Cardiac septum (tissue), 1 donor: Measurements from ENCODE around the gene CISD1. TPM values are rescaled to one million over a fixed set of nuclear protein-coding genes. Genes with fewer than 3 reads are reported as not detected.

Experiments
- DNase-seq: peaks from one replicate; pipeline ENCODE4 v3.0.0-alpha.2; 2020; ENCODE audit warnings: low spot score
- intact Hi-C: fragments of 100-400 bp; cut with DNase I; formaldehyde crosslinking; loops from one replicate; pipeline ENCODE4 v1.14.0; 2022
- total RNA-seq: library from RNA; stranded (reverse); fragmentation: NEBNext Ultra II Directional; extraction: Animal tissue kit (Norgen Biotek cat#: 25700); gene quantifications from one replicate; pipeline ENCODE4 v1.2.1, GENCODE V29; 2021
- donor health status: DM: no; HTN: no; CAD: no.

CISD1 gene
- total RNA-seq, 1 donor from 2014 or later, result 149 TPM

GRCh38 chr10:58262766-58263165 lies 6.2 kb upstream of the CISD1 start:
- intact Hi-C loops, result no loop called here
- no peak for DNase-seq

- DNase-seq, result no peak
- intact Hi-C loops, result no loop called here
Observed at GRCh38 chr10:58264780-58265179, 4.2 kb upstream of the CISD1 start.

GRCh38 chr10:58265249-58265648 lies 3.7 kb upstream of the CISD1 start:
- DNase-seq, result no peak
- intact Hi-C loops, result no loop called here

GRCh38 chr10:58266003-58266825 lies 2.7 kb upstream of the CISD1 start:
- intact Hi-C loops, result loop anchor here (2.0 kb wide), 1 partner anchor 69 kb away; the partner anchor contains the start of gene UBE2D1

GRCh38 chr10:58266826-58267712 lies 1.9 kb upstream of the CISD1 start:
- intact Hi-C loops, result loop anchor here (2.0 kb wide), 1 partner anchor 68 kb away; the partner anchor contains the start of gene UBE2D1
- DNase-seq, result peak; percentile 86

More at GRCh38 chr10:58266003-58266825, 2.7 kb upstream of the CISD1 start:
- no peak for DNase-seq

- intact Hi-C loops, result loop anchor here (2.0 kb wide), 1 partner anchor 67 kb away; the partner anchor contains the start of gene UBE2D1
- peak; percentile 97 for DNase-seq
Observed at GRCh38 chr10:58267713-58268453, 1.1 kb upstream of the CISD1 start, which contains the start of gene IPMK. TSS of gene IPMK (minus strand) at chr10:58267894. CDS start at chr10:58267611, 283 bp downstream.

GRCh38 chr10:58268454-58268945 lies 462 bp upstream of the CISD1 start:
- no peak for DNase-seq
- intact Hi-C loops, result no loop called here

GRCh38 chr10:58269782-58270290 lies 874 bp downstream of the CISD1 start:
- no peak for DNase-seq
- intact Hi-C loops, result no loop called here

- intact Hi-C loops, result no loop called here
Observed at GRCh38 chr10:58275261-58275660, 6.3 kb downstream of the CISD1 start.

GRCh38 chr10:58275908-58276307 lies 6.9 kb downstream of the CISD1 start:
- intact Hi-C loops, result no loop called here
- DNase-seq, result no peak

More at GRCh38 chr10:58275261-58275660, 6.3 kb downstream of the CISD1 start:
- no peak for DNase-seq

GRCh38 chr10:58278274-58278961 lies 9.5 kb downstream of the CISD1 start:
- no peak for DNase-seq
- intact Hi-C loops, result no loop called here

- no peak for DNase-seq
- intact Hi-C loops, result no loop called here
Observed at GRCh38 chr10:58278962-58279307, 10.0 kb downstream of the CISD1 start.

- DNase-seq, result no peak
- intact Hi-C loops, result no loop called here
Observed at GRCh38 chr10:58280477-58280876, 11.5 kb downstream of the CISD1 start.

- intact Hi-C loops, result no loop called here
- no peak for DNase-seq
Observed at GRCh38 chr10:58281092-58281752, 12.3 kb downstream of the CISD1 start.

- no peak for DNase-seq
- intact Hi-C loops, result no loop called here
Observed at GRCh38 chr10:58282615-58283014, 13.7 kb downstream of the CISD1 start.

GRCh38 chr10:58291538-58292174 lies 22.7 kb downstream of the CISD1 start:
- intact Hi-C loops, result loop anchor here (2.0 kb wide), 1 partner anchor 115 kb away; no protein-coding TSS in a partner anchor

GRCh38 chr10:58293989-58294388 lies 25.0 kb downstream of the CISD1 start:
- intact Hi-C loops, result no loop called here
- no peak for DNase-seq

More at GRCh38 chr10:58291538-58292174, 22.7 kb downstream of the CISD1 start:
- DNase-seq, result no peak
